22Rv1 (cell line): ENCODE measurements around the gene NUDT16L1.
"Not testable (repeated sequence)": the region's sequence is repeated elsewhere in the genome, so short reads cannot be mapped to it uniquely, and the experiment has no call there.

Experiments used
- H3K27ac ChIP-seq: fragments of 450-650 bp; 2 replicates; pipeline ENCODE4 v1.5.1; 2017
- CTCF ChIP-seq: fragments of 450-650 bp; IDR thresholded peaks from 2 replicates; pipeline ENCODE4 v1.5.1; 2017; ENCODE audit warnings: mild to moderate bottlenecking
- ZFX ChIP-seq: fragments of 450-650 bp; IDR thresholded peaks from 2 replicates; pipeline ENCODE4 v1.6.1; 2017; ENCODE audit warnings: antibody characterized with exemption, borderline replicate concordance

NUDT16L1 gene

DNA sequence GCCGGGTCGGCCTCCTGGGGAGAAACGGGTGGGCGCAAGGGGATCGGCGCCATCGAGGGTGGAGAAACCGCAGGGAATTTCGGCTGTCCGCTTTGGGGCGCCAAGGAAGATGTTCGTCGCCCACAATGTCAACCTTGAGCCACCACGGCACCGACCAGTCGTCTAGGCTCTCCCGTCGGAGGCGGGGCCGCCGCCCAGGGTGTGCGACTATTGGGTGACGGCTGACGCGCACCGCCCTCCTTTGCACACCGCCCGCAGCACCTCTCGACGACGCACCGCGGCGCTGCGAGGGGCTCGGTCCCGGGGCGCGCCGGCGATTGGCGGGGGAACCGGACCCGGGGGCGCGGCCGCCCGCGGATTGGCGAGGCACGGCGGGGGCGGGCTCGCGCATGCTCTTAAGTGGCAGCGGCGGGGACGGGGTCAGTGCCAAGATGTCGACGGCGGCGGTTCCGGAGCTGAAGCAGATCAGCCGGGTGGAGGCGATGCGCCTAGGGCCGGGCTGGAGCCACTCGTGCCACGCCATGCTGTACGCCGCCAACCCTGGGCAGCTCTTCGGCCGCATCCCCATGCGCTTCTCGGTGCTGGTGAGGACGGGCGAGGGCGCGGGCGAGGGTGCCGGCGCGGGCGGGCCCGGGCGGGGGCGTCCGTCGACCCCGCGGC is at the start of gene NUDT16L1:
Gene NUDT16L1 (plus strand): TSS at position 267 of the 660 bp plus-strand sequence. CDS start 165 bp downstream, at position 432.
- peak within 1 kb of the TSS; percentile 95 for H3K27ac ChIP-seq
- TF ChIP-seq CTCF (peak; percentile 22), ZFX (no peak)

DNA sequence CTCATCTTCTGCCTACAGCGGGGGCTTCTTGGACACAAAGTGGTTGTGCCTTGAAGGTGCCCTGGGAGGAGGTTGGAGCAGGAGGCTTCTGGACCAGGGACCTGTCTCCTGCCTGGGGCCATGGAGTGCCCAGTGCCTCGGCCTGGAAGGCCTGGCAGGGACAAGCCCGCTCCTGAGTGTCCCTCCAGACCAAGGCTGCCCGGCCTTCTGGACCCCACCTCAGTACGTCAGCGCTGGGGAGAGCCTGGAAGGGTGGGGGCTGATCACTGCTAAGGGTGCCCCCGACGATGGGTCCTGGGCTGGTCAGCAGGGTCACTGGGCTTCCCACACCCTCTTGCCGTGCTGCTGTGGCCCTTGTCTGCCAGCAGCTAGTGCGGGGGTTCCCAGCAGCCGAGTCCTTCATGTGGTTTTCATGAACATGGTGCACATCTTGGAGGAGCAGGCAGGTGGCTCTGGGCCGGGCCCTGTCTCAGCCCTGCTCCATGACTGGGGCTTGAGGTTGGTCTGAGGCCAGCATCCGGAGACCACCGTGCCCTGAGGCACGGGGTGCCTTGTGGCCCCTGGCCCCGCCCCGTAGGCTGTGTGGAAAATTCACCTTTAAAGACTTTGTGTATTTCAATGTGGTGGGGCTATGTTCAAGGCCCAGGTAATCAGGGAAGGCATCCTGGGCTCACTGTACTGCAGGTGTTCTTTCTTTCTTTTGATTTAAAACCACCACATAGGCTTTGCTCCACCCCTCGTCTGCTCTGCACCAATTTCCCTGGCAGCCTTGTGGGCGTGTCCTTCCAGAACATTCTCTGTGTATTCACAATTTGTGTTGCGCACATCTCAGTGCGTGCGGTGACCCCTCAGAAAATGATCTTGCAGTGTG is 46.4 kb upstream of the NUDT16L1 start:
- no peak overlapping the region for H3K27ac ChIP-seq
- TF ChIP-seq ZFX (no peak), CTCF (no peak)

- TF ChIP-seq ZFX (no peak), CTCF (no peak)
- no peak overlapping the region for H3K27ac ChIP-seq
Observed at GRCh38 chr16:4647644-4647980, 45.8 kb upstream of the NUDT16L1 start.

- H3K27ac ChIP-seq, result no peak overlapping the region
- TF ChIP-seq ZFX (no peak), CTCF (no peak)
Observed at GRCh38 chr16:4648917-4649316, 44.4 kb upstream of the NUDT16L1 start.

DNA sequence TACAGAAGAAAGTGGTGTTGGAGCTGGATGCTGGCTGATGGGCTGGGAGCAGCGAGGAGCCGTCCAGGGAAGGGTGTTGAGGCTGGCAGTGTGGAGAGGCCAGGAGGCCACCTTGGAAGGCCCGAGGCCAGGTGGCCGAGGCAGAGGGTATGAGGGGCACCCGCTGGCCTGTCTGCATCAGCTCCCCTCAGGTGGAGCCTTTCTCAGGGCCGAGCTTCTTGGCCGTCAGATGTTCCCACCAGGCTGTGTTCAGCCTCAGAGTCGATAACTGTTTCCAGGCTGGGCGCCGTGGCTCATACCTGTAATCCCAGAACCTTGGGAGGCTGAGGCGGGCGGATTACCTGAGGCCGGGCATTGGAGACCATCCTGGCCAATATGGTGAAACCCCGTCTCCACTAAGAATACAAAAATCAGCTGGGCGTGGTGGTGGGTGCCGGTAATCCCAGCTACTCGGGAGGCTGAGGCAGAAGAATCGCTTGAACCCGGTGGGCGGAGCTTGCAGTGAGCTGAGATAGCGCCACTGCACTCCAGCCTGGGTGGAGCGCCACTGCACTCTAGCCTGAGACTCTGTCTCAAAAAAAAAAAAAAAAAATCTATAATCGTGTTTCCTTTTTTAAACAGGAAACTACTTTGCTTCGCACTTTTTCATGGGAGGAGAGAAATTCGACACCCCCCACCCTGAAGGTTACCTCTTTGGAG is 43.5 kb upstream of the NUDT16L1 start:
- no peak overlapping the region for H3K27ac ChIP-seq
- no peak for TF ChIP-seq CTCF
- no peak for TF ChIP-seq ZFX

GRCh38 chr16:4650443-4651074 is 42.8 kb upstream of the NUDT16L1 start:
- H3K27ac ChIP-seq, result not testable (repeated sequence)
- TF ChIP-seq CTCF, result peak; percentile 94
